ENCODE measurements around the gene UPF3A.
"Not testable (repeated sequence)": the region's sequence is repeated elsewhere in the genome, so short reads cannot be mapped to it uniquely, and the experiment has no call there.

Gene UPF3A

DNA sequence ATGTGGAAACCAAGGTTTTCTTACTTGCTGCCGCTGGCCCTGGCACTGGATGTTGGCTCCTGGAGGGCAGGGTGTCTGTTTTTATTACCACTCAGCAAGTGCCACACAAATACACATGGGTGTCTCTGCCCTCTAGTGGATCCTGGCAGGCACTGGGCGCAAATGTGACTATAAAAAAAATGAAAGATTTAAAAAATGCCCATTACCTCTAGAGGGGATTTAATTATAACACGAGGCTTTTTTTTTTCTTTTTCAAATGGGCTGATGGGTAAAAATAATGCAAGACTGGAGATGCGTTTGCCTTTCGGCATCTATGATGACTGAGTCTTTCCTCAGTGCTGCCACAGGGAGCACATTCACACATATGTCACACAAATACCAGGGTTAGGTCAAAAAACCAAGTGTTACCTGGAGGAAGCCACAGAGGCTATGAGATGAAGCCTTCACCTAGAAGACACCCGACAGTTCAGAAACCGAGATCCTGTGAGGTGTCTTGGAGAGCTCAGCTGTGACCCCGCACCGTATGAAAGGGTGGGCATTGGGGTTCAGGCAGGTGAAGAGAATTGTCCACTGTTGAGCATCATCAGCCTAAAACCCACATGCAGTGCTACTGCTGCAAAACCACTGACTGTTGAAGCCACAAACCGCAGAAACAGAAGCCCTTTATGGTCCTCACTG lies 58.6 kb downstream of the UPF3A start:
- peak; percentile 29 for DNase-seq

GRCh38 chr13:114341003-114341777 lies 59.8 kb downstream of the UPF3A start:
- no peak for DNase-seq

DNA sequence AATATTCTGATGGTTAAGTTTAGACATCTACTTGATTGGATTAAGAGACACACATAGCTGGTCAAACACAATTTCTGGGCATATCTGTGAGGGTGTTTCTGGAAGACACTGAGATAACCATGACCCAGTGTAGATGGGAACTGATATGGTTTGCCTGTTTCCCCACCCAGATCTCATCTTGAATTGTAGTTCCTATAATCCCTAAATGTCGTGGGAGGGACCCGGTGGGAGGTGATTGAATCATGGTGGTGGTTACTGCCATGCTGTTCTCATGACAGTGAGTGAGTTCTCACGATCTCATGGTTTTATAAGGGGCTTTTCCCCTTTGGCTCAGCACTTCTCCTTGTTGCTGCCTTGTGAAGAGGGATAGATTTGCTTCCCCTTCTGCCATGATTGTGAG lies 65.9 kb downstream of the UPF3A start:
- DNase-seq = not testable (repeated sequence)

DNA sequence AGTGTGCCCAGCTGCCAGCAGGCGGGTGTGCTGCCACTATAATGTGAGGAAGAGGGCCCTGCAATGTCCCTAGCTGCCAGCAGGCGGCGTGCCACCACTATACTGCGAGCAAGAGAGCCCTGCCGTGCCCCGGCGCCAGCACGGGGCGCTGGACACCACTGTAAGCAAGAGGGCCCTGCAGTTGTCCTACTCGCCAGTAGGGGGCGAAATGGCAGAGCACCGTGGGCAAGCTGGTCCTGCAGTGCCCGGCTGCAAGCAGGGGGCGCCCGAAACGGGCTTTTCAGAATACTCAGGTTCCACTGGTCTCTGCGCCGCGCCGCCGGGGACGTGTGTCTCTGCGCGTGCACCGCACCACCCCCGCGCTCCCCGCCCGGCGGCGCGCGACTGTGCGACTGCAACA lies 71.4 kb downstream of the UPF3A start:
- not testable (repeated sequence) for DNase-seq

GRCh38 chr13:114353382-114353781 lies 72.0 kb downstream of the UPF3A start:
- DNase-seq = not testable (repeated sequence)
